ENCODE results near the gene NEIL1.
"Not testable (repeated sequence)": the region's sequence is repeated elsewhere in the genome, so short reads cannot be mapped to it uniquely, and the experiment has no call there.

NEIL1 gene, protein sequence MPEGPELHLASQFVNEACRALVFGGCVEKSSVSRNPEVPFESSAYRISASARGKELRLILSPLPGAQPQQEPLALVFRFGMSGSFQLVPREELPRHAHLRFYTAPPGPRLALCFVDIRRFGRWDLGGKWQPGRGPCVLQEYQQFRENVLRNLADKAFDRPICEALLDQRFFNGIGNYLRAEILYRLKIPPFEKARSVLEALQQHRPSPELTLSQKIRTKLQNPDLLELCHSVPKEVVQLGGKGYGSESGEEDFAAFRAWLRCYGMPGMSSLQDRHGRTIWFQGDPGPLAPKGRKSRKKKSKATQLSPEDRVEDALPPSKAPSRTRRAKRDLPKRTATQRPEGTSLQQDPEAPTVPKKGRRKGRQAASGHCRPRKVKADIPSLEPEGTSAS

DNA sequence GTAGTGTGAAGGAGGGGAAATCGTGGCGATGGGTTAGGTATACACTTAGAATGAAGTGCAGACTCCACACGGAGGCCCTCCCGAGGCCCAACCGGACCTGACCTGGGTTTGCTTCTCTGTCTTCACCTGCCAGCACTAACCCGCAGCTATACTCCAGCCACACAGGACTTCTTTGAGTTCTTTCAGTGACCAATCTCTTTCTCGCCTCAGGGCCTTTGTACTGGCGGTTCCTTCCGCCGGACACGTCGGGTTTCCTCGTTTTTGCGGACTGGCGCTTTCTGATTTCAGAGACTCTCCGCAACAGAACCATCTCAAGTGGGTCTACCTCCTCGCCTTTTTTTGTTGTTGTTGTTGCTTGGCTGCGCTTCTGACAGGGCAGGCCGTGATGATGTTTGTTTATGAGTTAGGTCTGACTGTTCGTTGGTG, at the start of gene NEIL1:
NEIL1 (plus strand) TSS at position 244 of the 426 bp plus-strand sequence. CDS start 1,867 bp downstream, outside the sequence.
- no peak for DNase-seq

DNA sequence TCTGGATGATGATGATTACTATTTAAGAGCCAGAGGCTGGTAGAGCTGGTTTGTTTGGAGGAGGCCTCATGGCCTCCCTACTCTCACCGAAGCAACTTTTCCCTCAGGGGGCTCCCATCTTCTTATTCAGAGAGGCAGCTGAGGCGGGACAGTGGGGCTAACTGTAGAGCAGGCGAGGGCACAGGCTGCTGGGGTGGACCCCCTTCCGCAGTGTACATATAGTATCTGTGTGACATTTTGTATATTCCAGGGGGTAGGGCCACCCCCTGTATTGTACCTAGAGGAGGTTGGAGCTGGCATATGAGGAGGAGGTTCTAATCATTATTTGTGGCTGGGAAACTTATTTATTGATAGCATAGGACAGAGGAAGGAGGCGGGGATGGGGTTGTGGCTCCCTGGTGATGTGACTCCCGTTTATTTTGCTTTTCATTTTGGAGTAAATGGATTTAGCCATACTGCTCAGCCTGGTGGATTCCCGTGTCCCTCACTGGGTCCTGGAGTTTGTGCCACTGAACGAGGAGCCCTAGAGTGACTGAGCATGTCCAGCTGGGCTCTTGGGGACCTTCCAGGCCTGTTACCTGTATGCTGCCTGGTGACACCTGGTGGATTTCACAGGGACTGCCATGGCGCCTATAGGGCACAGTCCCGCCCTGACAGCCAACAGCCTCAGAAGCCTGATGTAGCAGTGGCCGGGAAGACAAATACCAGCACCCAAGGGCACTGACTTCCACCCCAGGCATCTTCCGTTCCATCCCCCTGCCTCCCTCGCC, 48.1 kb upstream of the NEIL1 start:
- not testable (repeated sequence) for DNase-seq

DNA sequence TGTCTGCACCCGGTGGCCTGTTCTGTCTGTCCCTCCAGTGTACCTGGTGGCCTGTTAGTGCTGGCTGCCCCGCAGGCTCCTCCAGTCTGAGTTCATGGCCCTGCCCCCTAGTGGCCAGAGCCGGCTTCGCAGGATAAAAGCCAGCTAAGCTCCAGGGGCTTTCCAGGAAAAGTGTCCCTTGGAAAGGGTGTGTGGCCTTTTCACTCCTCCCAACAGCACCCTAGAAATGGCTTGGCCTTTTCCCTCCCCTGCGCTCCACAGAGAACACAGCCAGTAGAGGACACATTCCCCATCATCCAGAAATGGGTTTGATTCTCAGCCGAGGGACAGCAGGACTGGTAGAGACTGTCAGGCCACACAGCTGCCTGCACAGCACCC, 47.5 kb upstream of the NEIL1 start:
- DNase-seq, result not testable (repeated sequence)

DNA sequence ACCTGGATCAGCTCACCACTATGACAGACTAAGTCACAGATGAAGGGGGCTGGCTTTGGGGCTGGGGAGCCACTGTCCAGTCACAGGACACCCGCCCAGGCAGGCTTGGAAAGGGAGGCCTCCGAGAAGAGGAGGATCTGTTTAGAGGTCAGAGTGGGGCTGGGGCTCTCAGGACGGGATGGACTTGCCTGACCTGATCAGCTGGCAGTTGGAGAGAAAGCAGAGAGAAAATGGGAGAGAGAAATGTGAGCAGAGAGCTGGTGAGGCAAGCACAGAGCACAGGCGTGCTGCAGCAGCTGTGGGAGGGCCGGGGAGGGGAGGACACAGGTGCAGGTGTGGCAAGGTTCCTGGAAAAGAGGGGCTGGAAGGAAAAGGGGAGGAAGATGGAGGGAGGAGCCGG, 46.8 kb upstream of the NEIL1 start:
- DNase-seq, result not testable (repeated sequence)

DNA sequence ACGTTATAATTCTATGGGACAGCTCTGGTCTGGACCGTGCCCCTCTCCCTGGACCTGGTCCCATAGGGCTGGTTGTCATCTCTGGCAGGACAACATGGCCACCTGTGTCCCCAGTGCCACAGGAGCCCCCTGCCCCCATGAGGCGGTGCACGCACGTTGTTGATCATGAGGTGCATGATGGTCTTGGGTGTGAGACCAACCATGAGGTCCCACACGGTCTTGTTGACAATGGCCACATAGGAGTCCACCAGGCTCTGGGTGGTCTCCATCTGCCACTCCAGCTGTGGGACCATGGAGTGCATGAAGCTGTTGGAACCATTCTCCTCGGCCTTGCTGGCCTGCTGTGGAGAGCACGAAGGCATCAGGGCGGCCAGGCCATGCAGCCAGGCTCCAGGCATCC, 44.5 kb upstream of the NEIL1 start:
- no peak for DNase-seq

DNA sequence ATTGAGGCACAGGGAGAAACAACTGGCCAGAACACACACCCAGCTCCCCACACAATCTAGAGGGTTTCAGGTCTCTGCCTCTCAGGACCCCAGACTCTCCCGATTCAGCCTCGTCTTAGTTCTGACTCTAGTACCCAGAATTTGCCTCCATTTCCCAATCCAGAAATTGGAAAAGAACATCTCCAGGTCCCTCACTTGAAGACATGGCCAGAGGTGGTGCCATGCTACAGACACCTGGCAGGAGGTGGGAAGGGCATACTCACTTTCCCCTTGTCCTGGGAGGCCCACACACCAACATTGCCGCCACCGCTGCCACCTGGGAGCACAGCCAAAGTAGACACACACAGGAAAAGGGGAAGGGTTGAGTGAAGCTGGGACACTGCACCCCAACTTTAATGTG, 44.1 kb upstream of the NEIL1 start:
- DNase-seq, result not testable (repeated sequence)

DNA sequence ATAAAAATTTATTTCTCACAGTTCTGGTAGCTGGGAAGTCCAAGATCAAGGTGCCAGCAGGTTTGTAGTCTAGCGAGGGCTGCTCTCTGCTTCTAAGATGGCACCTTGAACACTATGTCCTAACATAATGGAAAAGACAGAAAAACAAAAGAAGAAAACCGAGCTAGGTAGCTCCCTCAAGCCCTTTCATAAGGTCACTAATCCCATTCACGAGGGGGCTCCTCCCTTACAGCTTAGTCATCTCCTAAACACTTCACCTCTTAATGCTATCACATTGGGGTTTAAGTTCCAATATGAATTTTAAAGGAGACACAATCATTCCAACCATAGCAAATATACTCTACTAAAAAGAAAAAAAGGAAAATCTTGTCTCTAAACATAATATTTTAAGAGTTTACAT, 40.7 kb upstream of the NEIL1 start:
- DNase-seq, result no peak

DNA sequence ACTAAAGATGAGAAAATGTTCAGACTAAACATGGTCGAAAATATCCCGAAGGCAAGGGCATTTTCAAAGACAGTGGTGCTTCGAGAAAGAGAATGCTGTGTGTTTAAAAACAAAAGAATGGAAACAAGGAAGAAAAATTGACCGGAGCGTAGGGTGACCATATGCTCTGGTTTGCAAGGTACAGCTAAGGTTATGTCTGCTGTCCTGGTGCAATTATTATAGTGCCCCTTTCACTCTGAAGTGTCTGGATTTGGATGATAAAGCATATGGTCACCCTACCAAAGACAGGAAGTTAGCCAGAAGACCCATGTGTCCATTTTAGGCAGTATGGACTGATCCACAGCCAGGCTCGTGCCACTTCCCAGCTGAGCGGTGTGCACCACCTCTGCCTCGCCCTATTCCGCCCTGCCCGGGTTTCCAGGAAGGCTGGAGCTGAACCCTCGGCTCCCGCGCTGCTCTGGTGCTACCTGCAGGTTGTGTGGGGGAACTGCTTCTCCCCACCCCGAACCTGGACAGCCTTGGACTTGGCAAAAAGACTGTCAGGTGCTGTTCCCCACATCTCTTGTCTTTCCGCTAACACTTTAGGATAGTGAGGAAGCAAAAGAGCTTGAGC, 39.0 kb upstream of the NEIL1 start:
- DNase-seq, result peak; percentile 4

DNA sequence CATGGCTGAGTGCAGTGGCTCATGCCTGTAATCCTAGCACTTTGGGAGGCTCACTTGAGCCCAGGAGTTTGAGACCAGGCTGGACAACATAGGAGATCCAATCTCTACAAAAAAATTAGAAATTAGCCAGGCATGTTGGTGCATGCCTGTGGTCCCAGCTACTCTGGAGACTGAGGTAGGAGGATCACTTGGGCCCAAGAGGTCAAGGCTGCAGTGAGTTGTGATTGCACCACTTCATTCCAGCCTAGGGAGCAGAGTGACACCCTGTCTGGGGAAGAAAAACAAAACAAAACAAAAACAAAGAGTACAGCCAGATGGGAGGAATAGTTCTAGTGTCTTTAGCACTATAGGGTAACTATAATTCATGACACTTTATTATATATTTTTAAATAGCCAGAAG, 37.1 kb upstream of the NEIL1 start:
- no peak for DNase-seq

DNA sequence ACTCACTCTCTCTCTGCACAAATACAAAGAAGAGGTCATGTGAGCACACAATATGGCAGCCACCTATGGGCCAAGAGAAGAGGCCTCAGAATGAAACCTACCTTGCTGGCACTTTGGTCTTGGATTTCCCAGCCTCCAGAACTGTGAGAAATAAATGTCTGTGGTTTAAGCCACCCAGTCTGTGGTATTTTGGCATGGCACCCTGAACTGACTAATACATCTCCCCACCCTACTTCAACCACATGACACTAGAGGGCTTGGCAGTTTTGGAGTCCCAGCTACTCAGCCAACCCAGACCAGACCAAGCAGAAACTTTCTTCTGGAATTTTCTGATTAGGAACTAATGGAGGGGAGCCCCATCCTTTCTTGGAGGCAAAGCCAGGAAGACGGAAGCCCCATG, 34.3 kb upstream of the NEIL1 start:
- not testable (repeated sequence) for DNase-seq

DNA sequence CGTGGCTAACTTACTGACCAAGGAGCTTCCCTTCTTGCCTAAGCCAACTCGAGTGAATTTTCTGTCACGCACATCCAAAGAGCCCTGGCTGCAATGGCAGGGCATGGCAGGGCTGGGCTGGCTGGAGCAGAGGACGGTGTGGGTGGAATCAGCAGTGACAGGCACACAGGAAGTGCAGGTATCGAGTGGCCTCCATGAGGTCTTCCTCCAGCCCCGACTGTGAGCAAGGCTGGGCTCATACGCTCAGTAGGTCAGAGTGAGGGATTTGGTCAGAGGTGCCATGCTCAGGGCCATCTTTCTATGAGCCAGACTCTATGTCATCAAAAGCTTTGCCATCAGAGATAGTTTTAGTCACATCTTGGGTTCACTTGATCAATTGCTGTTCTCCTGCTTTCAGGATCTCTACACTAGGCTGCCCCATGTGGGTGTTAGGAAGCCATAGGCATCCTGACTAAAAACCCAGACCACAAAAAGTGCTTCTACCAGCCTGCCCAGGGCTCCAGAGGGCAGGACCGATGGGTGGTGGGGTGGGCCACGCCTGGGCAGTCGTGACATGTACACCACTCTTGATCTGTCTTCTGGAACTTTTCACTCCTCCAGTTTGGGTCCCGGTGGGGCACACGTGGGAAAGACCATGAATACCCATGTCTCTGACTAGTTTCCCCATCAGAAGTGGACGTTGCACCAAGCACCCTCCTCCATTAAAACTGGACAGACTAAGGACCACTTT, 33.6 kb upstream of the NEIL1 start:
- DNase-seq, result no peak

DNA sequence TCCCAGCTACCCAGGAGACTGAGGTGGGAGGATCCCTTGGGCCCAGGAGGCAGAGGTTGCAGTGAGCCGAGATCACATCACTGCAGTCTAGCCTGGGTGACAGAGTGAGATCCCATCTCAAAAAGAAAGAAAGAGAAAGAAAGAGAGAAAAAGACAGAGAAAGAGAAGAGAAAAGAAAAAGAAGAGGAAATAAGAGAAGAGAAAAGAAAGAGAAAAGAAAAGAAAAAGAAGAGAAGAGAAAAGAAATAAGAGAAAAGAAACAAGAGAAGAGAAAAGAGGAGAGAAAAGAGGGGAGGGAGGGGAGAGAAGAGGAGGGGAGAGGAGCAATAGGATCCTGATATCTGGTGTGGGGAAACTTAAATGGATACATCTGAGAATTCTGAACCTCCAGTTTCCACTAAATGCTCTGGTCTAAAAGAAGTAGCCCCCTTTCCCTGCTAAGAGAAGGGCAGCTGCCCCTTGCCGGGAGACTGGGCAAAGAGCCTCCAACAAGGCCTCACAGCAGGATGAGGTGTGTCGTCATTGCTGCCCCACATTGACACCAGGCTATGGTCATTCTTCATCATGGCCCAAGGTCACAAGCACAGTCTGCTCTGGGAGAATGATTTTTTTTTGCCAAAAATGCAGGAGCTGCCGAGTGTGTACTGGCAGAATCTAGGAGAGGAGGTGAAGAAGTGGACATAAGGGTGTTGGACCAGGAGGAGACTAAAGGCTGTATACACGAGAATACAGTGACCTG, 32.1 kb upstream of the NEIL1 start:
- DNase-seq, result no peak

DNA sequence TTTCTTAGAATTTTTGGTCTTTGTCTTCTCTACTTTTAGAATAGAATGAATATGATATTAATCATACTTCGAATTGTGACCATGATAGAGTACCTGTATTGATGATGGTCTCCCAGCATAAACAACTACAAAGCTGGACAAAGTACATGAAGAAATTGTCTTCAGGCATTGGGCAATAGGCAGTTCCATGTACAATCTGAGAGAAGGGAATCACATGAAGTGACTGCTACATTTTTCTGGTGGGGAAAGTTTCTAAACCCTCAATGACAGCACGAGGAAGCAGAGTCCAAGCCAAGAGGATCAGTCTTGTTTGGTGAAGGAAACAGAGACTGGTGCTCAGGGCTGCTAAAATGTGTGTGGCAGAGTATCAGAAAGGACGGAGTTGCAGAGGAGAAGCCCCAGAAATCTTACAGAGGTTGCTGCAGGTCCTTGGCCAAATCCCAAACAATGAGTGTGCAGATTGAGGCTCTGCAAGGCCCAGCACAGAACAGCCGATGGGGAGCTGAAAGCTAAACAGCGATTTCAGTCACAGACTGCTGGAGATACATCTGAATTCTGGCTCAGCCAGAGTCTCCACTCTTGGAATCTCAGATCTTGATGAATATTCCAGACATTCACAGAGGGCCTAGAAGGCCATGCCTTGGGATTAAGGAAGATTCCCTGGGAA, 27.5 kb upstream of the NEIL1 start:
- DNase-seq, result not testable (repeated sequence)

DNA sequence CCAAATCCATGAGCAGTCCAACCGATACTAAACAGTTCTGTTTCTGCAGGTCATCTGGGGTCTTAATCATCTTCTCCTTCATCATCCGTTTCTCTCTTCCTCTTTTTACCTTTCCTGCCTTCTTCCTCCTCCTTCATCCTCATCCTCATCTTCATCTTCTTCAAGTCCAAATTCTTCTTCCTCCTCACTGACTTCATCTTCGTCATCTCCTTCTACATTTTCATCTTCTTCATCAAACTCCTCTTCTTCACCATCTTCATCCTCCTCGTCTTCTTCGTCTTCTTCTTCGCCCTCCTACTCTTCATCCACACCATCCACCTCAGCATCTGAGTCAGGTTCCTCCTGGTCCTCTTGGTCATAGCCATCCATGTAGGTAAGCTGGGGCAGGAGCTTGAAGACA, 25.1 kb upstream of the NEIL1 start:
- no peak for DNase-seq

DNA sequence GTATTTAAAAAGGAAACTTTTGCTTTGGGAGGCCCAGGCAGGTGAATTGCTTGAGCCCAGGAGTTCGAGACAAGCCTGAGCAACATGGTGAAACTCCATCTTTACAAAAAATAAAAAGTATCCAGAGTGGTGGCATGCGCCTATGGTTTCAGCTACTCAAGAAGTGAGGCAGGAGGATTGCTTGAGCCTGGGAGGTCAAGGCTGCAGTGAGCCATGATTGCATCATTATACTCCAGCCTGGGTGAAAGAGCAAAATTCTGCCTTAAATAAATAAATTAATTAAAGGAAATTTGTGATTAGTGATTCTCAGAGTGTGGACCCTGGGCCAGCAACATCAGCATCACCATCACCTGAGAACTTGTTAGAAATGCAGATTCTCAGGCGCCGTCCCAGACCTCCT, 20.9 kb upstream of the NEIL1 start:
- DNase-seq, result no peak

DNA sequence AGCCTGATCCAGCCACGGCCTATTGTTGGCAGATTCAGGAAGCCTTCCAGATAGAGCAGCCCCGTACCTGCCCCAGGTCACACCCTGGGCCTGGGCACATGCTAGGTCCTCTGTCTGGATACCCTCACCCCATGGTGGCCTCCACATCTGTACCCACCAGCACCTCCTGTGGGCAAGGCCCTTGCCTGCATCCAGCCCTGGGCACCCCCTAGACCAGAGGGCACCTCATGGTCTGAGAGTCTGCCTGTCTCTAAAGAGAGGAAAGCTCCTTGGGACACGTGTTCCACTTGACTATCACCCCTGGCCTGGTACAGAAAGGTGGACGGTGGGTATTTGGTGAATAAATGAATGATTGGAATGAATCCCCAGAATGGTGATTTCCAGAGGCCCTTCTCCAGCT, 19.8 kb upstream of the NEIL1 start:
- no peak for DNase-seq

DNA sequence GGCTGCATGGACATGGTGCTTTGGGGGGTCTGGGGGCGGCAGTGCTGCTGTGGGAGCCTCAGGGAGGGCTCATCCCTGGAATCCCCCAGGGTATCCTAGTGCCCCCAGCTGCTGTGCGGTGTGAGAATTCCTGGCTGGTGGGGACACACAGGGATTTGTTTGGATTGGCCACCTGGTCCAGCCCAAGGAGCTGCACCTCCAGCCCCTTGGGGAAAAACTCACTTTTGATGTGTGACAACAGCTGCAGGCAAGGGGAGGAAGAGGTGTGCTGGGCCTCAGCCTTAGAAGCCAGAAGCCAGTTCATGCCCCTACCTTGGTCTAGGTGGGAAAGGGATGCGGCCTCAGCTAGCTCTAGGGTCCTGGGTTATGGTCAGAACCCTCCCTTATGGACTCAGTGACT, 19.3 kb upstream of the NEIL1 start:
- no peak for DNase-seq

DNA sequence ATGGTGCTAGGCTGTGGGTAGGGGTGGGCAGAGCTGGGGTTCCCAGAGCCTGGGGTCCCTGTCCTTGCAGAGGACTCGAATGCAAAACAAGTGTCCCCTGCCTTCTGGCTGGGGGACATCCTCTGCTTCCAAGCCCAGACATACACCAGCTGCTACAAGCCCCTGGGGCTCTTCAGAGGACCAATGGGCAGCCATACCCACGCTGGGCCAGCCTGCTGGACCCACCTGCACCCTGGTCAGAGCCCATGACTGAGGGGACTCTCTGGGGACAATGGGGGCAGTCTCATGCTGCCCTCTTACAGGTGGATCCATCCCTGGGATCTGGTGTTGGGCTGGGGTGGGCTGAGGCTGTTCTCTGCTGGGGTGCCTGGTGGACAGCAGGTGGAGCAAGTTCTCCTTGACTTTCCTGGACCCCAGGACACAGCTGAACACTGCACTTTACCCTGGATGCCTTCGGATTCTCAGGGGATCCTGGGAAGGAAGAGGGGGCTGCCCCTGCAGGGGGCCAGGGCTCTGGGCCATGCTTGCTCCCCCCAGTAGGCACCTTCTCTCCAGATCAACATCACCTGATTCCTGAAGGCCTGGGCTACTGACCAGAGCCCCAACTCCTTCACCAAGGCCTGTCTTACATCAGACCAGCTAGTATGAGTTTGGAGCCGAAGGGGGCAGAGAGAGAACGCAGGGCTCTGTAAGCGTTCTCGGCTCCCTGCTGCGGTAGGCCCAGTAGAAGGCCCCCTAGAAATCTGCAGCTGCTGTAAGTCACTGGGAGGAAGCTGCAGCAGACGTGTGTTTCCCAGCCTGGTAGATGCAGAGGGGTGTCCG, 18.1 kb upstream of the NEIL1 start:
- DNase-seq, result no peak

DNA sequence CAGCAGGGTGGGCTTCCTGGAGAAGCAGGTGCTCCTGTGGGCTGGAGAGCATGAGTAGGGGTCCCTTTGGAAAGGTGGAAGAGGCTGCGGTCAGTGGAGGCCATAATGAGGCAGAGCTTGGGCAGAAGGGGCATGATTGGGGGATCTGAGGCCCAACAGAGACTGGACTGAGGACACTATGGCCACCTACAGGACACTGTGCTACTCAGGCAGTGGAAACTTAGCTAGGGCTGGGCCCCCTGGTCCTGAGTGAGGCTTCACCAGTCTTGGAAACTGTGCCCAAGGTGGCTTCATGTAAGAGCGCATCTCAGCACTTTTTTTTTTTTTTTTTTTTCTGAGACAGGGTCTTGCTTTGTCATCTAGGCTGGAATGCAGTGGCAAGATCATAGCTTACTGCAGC, 17.3 kb upstream of the NEIL1 start:
- DNase-seq, result no peak

DNA sequence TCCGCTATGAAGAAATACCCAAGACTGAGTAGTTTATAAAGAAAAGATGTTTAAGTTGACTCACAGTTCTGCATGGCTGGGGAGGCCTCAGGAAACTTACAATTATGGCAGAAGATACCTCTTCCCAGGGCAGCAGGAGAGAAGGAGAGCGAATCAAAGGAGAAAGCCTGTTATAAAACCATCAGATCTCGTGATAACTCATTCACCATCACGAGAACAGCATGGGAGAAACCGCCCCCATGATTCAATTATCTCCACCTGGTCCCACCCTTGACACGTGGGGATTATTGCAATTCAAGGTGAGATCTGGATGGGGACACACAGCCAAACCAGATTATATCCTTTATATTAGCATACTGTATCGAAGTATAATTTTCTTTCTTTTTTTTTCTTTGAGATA, 14.7 kb upstream of the NEIL1 start:
- DNase-seq, result not testable (repeated sequence)
